ENCODE data around the gene BST1. TPM values are rescaled to one million over a fixed set of nuclear protein-coding genes. Genes with fewer than 3 reads are reported as not detected.

BST1 gene
- total RNA-seq, 1 experiment from 2014 or later = not detected

DNA sequence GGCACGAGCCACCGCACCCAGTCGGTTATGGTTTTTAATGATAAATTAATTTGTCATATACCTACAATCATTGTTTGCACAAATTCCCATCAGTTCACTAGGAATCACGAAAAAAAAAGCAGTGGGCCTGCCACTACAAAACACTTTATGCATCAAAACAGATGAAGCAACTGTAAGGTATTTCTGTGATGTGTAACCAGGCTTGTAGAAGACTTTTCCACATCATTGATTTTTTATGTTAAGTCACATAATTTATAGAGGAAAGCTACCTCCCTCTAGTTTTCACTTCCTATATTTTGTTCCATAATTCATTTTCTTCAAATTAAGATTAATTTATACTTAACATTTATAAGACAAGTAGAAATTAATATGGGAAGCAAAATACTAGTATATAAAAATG, 27.9 kb upstream of the BST1 start:
- in situ Hi-C loops (cut with HindIII; ENCODE audit: low sequenced_read_pairs) = no loop called here
- DNase-seq (ENCODE audit: low spot score) = no peak

DNA sequence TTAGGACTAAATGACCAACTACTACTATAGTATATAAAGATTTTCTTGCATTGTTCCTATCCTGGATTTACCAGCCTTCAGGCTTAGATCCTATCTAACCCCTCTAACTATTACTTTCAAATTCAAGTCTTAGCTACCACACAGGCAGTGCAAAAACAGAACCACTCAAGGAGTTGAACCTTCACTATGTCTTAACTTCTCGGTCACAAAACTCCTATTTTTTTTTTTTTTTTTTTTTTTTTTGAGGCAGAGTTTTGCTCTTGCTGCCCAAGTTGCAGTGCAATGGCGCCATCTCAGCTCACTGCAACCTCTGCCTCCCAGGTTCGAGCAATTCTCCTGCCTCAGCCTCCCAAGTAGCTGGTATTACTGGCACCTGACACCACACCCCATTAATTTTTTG, 27.5 kb upstream of the BST1 start:
- no peak for DNase-seq (ENCODE audit: low spot score)
- in situ Hi-C loops (cut with HindIII; ENCODE audit: low sequenced_read_pairs) = no loop called here

DNA sequence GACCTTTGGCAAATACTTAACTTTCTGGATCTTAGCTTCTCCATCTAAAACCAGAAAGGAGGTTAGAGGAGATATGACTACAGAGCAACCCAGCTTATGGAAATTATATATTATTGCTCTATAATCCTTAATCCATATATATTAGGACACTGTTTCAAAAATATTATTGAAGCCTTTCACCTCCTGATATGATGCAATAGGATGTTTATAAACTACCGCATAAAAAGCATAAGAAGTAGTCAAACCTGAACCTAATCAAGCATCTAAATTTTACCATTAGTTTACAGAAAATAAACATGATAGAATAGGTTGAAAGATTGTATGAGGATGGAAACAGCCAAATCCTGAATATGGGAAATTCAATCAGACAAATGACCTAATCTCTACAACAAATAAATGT, 26.8 kb upstream of the BST1 start:
- in situ Hi-C loops (cut with HindIII; ENCODE audit: low sequenced_read_pairs) = no loop called here

DNA sequence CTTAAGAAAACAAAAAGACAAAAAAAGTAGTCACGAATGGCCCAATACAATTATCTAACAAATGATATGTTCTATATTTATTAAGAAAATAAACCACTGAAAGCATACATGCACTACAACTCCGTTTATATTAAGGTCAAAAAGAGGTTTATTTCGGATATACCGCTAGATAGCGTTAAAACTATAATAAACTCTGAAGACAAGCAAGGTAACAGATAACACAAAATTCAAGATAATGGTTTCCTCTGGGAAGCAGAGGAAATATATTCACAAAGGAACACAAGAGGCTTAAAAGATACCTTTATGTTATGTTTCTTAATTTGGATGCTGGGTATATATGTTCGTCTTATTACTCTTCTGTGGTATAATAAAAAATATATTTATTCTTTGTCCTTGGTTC, 26.0 kb upstream of the BST1 start:
- in situ Hi-C loops (cut with HindIII; ENCODE audit: low sequenced_read_pairs) = no loop called here
- DNase-seq (ENCODE audit: low spot score) = no peak

More for the DNA sequence above, 26.8 kb upstream of the BST1 start:
- DNase-seq (ENCODE audit: low spot score) = no peak

DNA sequence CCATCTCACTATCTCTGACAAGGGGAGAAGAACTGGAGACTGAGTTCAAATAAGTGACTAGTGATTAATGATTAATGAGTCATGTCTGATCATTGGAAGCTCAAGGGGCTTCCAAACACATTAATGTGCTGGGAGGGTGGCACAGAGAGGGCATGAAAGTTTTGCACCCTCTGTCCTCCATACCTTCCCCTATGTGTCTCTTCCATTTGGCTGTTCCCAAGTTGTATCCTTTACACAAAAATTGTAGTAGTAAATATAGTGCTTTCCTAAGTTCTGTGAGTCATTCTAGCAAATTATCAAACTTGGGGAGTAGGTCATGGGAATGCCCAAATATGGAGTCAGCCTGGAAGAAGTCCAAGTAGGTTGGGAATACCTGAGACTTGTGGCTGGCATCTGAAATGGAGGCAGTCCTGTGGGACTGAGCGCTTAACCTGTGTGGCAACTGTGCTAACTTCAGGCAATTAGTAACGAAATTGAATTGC, 25.3 kb upstream of the BST1 start:
- in situ Hi-C loops (cut with HindIII; ENCODE audit: low sequenced_read_pairs) = no loop called here
- DNase-seq (ENCODE audit: low spot score) = no peak

DNA sequence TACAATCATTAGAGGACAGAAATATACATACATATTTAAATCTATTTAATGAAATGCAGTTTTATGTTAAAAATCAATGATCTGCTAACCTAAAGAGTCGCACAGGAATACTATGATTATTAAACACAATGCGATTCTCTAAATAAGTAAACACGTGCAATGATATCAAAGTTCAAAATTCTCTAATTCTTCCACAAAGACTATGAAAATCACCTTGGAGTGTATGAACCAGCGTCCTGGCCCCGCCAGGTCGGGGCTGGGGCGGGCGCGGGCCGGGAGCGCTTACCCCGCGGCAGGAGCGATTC, 21.8 kb upstream of the BST1 start:
- in situ Hi-C loops (cut with HindIII; ENCODE audit: low sequenced_read_pairs) = no loop called here

DNA sequence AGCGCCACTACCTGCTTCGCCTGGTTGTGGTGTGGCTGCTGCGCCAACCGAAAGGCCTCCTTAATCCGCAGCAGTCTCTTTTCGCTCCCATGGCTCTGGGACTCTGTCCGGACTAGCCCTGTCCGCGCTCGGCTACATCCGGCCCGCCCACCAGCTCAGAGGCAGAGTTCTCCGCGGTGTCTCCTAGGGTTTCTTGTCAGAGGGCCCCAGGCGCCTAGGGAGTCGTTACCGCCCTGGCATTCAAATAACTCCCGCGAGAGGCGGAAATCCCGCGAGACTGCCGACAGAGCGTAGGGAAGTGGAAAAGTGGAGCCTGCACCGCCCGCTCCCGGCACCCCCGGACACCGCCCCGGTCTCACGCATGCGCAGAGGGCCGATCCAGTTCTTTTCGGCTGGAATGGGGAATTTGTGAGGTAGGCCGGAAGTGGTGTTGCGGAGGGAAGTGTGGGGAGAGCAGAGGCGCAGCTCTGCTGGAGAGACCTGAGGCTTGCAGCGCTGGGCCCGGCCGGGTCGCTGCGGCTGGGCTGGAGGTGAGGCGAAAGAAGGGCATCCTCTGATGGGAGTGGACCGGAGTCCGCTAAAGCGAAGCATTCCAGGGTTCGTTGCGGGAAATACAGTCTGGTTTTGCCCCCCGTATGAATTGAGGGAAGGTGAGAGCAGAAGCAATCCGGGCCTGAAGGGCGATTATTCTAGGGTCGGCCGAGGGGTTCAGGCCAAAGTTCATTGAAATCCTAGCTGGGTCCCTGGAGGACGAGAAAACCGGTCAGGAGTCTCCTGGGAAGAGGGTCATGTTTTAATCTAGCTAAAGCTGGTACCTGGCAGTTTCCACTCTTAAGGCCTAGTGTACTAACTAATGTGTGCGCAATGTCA, 21.3 kb upstream of the BST1 start, which contains the start of gene FAM200B:
TSS of gene FAM200B (plus strand) at position 456 of the 870 bp plus-strand sequence. CDS start 5,151 bp downstream, outside the sequence.
- in situ Hi-C loops (cut with HindIII; ENCODE audit: low sequenced_read_pairs) = no loop called here

More for the DNA sequence above, 21.8 kb upstream of the BST1 start:
- DNase-seq (ENCODE audit: low spot score) = no peak

DNA sequence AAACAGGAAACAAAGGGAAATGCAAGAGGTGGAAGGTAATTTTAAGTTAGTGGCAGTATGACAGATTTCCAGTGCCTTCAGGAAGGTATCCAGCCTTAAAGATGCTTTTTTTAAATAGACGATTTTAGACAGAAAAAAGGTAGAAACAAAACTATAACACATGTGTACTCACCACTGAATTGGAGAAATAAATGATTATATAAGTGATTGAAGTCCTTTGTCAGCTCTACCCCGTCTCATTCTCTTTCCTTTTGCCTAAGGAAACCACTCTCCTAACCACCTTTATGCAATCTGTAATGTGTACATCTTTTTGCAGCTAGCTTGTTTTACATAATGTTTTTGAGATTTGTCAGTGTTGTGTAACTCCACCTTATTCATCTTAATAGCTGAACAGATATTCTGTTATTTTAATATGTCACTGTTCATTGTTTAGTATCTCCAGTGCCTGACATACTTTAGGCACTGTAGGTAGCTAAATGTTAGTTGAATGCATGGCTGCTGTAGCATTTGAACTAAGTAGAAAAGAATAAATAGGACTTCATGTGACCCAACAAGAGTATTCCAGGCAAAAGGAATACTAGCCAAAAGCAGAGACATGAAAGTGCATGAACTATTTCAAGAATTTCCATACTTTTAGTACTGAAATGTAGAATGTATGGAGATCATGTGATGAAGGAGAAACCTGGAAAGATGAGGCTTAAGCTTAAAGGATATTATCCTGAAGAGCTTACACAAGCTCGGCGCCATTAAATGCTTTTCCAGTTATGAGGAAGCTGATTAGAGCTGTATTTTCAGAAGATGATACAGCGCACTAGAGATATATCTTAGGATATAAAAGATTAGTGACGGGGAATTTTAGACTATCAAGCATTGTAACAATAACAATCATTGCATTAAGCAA, 20.4 kb upstream of the BST1 start:
- in situ Hi-C loops (cut with HindIII; ENCODE audit: low sequenced_read_pairs) = no loop called here
- DNase-seq (ENCODE audit: low spot score) = no peak

More for the DNA sequence above, 21.3 kb upstream of the BST1 start, which contains the start of gene FAM200B:
- peak; percentile 98 for DNase-seq (ENCODE audit: low spot score)

DNA sequence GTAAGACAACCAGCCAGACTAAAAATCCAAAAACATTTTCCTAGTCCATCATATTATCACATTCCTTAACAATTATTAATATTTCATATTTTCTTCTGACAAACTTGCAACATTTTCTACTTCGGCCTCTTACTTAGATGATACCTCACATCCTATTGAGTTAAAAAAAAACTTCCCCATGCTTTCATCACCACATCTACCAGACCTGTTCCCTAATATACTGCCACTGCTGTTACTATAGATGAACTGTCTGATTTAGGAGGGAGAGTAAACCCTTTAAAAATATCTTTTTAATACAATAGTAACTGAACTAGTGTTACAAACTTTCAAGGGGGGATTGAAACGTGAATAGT, 19.7 kb upstream of the BST1 start:
- no peak for DNase-seq (ENCODE audit: low spot score)
- in situ Hi-C loops (cut with HindIII; ENCODE audit: low sequenced_read_pairs) = no loop called here

DNA sequence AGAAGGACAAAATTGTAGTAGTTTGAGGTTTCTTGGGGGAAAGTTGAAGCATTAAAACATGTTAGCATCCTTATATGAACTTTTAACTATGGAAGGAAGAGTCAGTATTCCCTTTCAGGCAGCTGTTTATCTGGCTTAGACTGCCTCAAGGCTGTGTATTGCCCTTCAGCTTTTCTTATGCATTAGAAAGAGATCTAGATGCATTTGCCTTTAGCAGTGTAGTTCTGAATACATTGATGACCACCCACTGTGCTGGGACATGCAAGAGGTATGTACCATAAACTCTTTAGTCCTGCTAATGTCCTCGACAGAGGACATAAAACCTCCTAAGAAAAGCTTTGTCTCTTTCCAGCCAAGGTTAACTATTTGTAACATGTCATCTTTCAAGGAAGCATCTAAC, 18.4 kb upstream of the BST1 start:
- in situ Hi-C loops (cut with HindIII; ENCODE audit: low sequenced_read_pairs) = no loop called here
- DNase-seq (ENCODE audit: low spot score) = no peak

DNA sequence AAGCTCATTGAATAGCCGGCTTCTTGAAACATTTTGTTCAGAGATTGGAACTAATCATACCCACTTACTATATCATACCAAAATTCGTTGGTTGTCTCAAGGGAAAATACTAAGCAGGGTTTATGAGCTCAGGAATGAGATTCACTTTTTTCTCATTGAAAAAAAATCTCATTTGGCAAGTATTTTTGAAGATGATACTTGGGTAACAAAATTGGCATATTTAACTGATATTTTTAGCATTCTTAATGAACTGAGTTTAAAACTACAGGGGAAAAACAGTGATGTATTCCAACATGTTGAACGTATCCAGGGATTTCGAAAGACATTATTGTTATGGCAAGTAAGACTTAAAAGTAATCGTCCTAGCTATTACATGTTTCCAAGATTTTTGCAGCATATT, 14.8 kb upstream of the BST1 start:
- DNase-seq (ENCODE audit: low spot score) = no peak
- in situ Hi-C loops (cut with HindIII; ENCODE audit: low sequenced_read_pairs) = no loop called here

DNA sequence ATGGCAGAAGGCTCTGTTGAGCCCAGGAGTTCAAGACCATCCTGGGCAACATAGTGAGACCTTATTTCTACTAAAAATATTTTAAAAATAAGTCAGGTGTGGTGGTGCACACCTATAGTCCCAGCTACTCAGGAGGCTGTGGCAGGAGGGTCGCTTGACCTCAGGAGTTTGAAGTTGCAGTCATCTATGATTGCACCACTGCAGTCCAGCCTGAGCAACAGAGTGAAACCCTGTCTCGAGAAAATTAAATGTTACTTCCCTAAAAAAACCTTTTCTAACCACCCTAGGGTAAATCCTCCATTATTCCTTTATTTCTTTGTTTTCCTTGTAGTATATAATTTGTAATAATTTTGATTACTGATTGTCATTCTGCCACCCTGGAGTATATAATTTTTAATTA, 13.3 kb upstream of the BST1 start:
- DNase-seq (ENCODE audit: low spot score) = no peak
- in situ Hi-C loops (cut with HindIII; ENCODE audit: low sequenced_read_pairs) = no loop called here

DNA sequence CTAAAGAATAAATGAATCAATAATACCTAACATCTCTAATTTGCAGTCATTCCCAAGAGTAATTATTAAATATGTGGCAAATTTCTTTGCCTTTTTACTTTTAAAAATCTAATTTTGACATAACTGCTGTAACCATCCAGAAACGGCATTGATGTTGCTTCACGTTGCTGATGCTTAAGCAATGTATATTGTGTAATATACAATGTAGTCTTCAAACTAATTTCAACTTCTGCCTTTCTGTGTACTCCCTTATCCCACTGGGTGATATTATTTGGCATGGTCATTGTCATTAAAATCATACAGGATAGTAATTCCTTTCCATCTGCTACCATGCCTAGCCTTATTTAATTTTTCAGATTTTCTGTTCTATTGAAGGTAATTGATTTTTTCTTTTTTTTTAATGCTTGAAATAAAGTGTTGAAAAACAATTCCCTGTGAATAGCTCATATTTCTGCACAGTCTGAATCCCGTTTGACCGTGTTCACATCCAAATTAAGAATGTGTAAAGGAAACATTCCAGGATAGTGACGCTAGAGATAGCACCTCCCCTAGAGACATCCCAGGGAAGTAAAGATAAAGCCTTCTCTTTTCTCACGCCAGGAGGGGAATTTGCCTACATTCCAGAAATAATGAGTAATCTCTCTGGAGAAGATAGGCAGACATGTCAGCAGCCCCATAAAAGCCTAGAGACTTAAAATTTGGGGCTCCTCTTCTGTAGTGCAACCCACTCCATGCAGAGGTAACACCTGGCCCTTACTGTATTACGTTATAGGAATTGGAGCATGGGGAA, 12.7 kb upstream of the BST1 start:
- DNase-seq (ENCODE audit: low spot score) = no peak
- in situ Hi-C loops (cut with HindIII; ENCODE audit: low sequenced_read_pairs) = no loop called here

DNA sequence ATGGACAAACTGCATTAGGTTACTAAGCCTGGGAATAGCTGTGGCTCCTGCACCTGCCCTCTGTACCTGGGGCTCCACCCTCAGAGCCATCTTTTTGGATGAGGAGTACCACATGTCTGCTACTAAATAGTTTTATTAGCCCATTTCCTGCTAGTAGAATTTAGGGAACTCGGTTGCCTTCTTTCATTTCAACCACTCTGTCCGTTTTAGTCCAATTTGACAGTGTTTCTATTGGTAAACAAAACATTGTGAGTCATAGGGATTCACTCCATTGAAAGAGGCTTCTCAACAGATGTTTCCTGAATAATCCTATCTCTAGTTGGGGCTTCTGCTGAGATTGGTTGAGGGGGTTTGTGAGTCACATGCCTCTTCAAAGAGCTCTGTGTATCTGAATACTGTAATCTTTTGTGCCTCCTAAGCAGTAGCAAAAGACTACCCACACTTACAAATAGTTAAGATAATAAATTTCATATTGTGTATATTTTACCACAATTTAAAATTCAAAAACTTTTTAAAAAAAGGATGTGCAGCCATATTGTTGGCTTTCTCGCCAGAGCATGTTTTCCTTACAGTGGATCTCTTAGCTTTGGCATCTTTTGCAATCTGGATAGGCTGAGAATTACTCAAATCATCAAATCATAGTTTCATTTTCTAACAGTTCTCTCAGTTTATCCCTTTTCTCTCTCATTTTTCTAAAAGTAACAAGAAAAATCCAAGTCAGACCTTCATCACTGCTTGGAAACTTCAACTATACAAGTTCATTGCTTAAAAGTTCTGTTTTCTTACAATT, 11.3 kb upstream of the BST1 start:
- in situ Hi-C loops (cut with HindIII; ENCODE audit: low sequenced_read_pairs) = no loop called here
- no peak for DNase-seq (ENCODE audit: low spot score)

DNA sequence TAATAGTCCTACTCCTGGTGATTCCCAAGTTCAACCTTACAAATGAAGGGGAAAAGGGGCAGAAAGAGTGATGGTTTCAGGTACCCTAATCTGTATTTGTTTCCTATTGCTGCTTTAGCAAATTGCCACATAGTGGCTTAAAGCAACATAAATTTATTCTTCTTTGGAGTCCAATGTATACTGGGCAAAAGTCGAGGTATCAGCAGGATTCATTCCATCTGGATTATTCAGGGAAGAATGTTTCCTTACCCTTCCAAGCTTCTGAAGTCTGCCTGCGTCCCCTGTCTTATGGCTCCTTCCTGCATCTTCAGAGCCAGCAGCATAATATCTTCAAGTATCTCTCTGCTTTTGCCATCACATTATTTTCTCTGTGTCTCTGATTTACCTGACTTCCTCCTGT, 10.3 kb upstream of the BST1 start:
- DNase-seq (ENCODE audit: low spot score) = no peak
- in situ Hi-C loops (cut with HindIII; ENCODE audit: low sequenced_read_pairs) = no loop called here

DNA sequence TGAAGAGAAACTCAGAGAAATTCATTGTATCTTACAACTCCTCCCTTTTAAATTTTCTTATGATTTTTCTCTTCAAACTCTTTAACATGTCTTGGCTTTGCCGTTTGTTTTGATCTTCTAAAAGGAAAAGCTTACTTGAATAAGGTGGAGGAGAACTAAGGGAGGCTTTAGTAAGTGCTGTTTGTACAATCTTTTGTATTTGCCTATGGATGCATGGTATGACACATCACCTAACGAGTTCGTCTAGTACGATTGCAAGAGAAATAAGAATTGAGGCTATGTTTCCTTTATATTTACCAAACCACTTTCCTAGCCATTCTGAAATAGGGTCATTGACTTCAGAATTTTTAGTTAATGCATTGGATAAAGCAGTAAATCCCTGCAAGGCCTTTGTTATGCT, 8.4 kb upstream of the BST1 start:
- DNase-seq (ENCODE audit: low spot score) = no peak
- in situ Hi-C loops (cut with HindIII; ENCODE audit: low sequenced_read_pairs) = no loop called here

DNA sequence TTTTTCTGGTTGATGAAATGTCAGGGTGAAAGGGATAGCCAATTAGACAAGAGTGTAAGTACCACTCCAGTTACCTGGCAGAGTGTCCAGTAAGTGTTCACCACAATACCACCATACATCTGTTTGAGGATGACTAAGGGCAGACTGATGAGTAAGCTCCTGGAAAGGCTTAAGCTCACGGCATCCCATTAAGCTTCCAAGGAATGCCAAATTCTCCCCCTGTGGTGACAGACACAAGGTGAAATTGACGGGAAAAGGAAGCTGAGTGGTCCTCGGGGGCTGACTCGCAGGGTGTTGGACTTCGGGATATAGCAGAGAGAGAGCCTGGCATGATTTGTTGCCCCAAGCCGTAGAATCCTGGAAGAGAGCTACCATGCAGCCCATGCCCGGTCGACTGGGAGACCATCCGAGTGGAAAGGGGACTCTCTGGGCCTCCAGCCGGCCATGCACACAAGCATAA, 7.6 kb upstream of the BST1 start:
- in situ Hi-C loops (cut with HindIII; ENCODE audit: low sequenced_read_pairs) = no loop called here
- no peak for DNase-seq (ENCODE audit: low spot score)

DNA sequence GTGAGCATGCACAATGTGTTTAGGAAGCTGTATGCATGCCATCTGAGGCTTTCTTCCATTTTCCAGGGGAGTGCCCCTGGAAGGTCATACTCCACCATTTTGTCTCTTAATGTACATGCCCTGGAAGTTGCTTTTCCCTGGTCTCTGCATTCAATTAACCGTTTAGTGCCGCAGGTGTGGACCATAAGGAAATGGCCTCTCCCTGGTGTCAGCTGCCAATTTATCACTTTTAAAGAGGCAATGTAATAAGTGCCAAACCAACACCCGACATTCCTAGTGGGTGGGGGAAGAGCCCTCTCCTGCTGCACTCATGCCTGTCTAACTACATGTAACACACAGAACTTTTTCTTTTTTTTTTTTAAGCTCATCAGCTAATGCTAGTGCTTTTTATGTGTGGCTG, 7.1 kb upstream of the BST1 start:
- in situ Hi-C loops (cut with HindIII; ENCODE audit: low sequenced_read_pairs) = no loop called here
- no peak for DNase-seq (ENCODE audit: low spot score)

DNA sequence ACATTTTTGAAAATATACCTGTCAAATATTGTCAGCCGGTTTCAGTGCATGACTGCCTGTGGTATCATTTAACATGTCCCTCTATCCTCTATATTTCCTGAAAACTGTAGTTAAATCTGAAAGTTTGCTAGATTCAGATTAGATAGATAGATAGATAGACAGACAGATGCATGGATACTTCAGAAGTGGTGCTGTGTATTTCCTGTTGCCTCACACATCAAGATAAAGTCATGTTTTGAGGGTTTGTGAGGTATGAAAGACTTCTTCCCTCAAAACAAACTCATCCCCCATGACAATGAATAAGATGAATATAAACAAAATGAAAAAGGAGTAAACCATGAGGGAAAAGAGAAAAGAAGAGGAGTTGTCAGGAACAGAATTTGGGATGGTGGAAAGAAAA, 6.0 kb upstream of the BST1 start:
- in situ Hi-C loops (cut with HindIII; ENCODE audit: low sequenced_read_pairs) = no loop called here
- no peak for DNase-seq (ENCODE audit: low spot score)

All from G401 (cell line).